Astrocyte (in vitro differentiated cells and primary cell): ENCODE data around the gene DPCD. TPM values are rescaled to one million over a fixed set of nuclear protein-coding genes. Genes with fewer than 3 reads are reported as not detected.
A peak's percentile ranks its signal among the peaks of the same experiment; 100 is the strongest.

ENCODE experiments used
- DNase-seq: peaks from one replicate; pipeline ENCODE4 v3.0.0-alpha.2; 2010; ENCODE audit warnings: low read depth
- FAIRE-seq: peaks from 2 replicates; lab custom pipeline; 2011; peaks lifted over from hg19 to GRCh38; lab: Jason Lieb, UNC
- H2AFZ ChIP-seq: 2 replicates; pipeline ENCODE4 v1.6.0; 2012; ENCODE audit warnings: low read depth, low read length, inconsistent platforms
- H3K27ac ChIP-seq: 2 replicates; pipeline ENCODE4 v1.5.1; 2011; ENCODE audit warnings: low read depth, low read length, inconsistent platforms
- H3K27me3 ChIP-seq: 2 replicates; pipeline ENCODE4 v1.6.0; 2011; ENCODE audit warnings: low read length, inconsistent platforms; ENCODE audit not compliant: insufficient read depth
- H3K36me3 ChIP-seq: 2 replicates; pipeline ENCODE4 v1.5.1; 2011; ENCODE audit warnings: low read length, inconsistent platforms; ENCODE audit not compliant: insufficient read depth
- H3K4me1 ChIP-seq: 2 replicates; pipeline ENCODE4 v1.5.1; 2011; ENCODE audit warnings: low read length, inconsistent platforms; ENCODE audit not compliant: insufficient read depth
- H3K4me2 ChIP-seq: 2 replicates; pipeline ENCODE4 v1.6.0; 2012; ENCODE audit warnings: low read length, inconsistent platforms
- H3K4me3 ChIP-seq: 2 replicates; pipeline ENCODE4 v1.5.1; 2011; ENCODE audit warnings: low read depth, mild to moderate bottlenecking, low read length, inconsistent platforms; ENCODE audit not compliant: insufficient read depth
- H3K79me2 ChIP-seq: 2 replicates; pipeline ENCODE4 v1.6.0; 2012; ENCODE audit warnings: mild to moderate bottlenecking, low read length, inconsistent platforms; ENCODE audit not compliant: insufficient read depth
- H3K9ac ChIP-seq: 2 replicates; pipeline ENCODE4 v1.6.0; 2012; ENCODE audit warnings: mild to moderate bottlenecking, low read length, inconsistent platforms
- H3K9me3 ChIP-seq: 2 replicates; pipeline ENCODE4 v1.5.1; 2012; ENCODE audit warnings: low read depth, mild to moderate bottlenecking, low read length, inconsistent platforms; ENCODE audit not compliant: insufficient read depth
- H4K20me1 ChIP-seq: 2 replicates; pipeline ENCODE4 v1.6.0; 2012; ENCODE audit warnings: low read length, inconsistent platforms; ENCODE audit not compliant: insufficient read depth
- H3K27ac Mint-ChIP-seq: one replicate; pipeline ENCODE4 v1.8.0; 2021; ENCODE audit warnings: mild to moderate bottlenecking, mixed read lengths; ENCODE audit not compliant: unreplicated experiment
- H3K27me3 Mint-ChIP-seq: one replicate; pipeline ENCODE4 v1.8.0; 2021; ENCODE audit warnings: low read depth, mixed read lengths; ENCODE audit not compliant: unreplicated experiment
- H3K36me3 Mint-ChIP-seq: one replicate; pipeline ENCODE4 v1.8.0; 2021; ENCODE audit warnings: low read depth, mixed read lengths; ENCODE audit not compliant: unreplicated experiment
- H3K4me1 Mint-ChIP-seq: one replicate; pipeline ENCODE4 v1.8.0; 2021; ENCODE audit warnings: low read depth, mixed read lengths; ENCODE audit not compliant: unreplicated experiment
- H3K4me3 Mint-ChIP-seq: one replicate; pipeline ENCODE4 v1.8.0; 2021; ENCODE audit warnings: mild to moderate bottlenecking, moderate library complexity, mixed read lengths; ENCODE audit not compliant: unreplicated experiment
- H3K9me3 Mint-ChIP-seq: one replicate; pipeline ENCODE4 v1.8.0; 2021; ENCODE audit warnings: mild to moderate bottlenecking, mixed read lengths; ENCODE audit not compliant: unreplicated experiment
- CTCF ChIP-seq: IDR thresholded peaks from 2 replicates; pipeline ENCODE4 v1.5.1; 2011; ENCODE audit warnings: low read depth, mild to moderate bottlenecking, inconsistent platforms, low read length, moderate library complexity; ENCODE audit not compliant: insufficient read depth
- EZH2 ChIP-seq: IDR thresholded peaks from 2 replicates; pipeline ENCODE4 v1.6.1; 2012; ENCODE audit warnings: mild to moderate bottlenecking, low read length, inconsistent platforms; ENCODE audit not compliant: insufficient read depth
- total RNA-seq: library from RNA; stranded (reverse); gene quantifications from 2 replicates; pipeline ENCODE4 v1.2.1, GENCODE V29; 2021

DPCD gene
- total RNA-seq, 1 donor from 2014 or later, result 39.4 TPM

GRCh38 chr10:101646364-101646763, 58.2 kb downstream of the DPCD start:
- H3K79me2 ChIP-seq, result no peaks in the 10 kb centered on the region
- Mint-ChIP-seq H3K9me3 (peaks cover 3% of the 10 kb centered on the region), H3K27me3 (no peaks in the 10 kb centered on the region), H3K27ac (no peak overlapping the region), H3K36me3 (peaks cover 19% of the 10 kb centered on the region), H3K4me1 (peaks cover 4% of the 10 kb centered on the region), H3K4me3 (no peak overlapping the region)
- H3K9ac ChIP-seq, result no peak overlapping the region
- H3K4me1 ChIP-seq, result no peaks in the 10 kb centered on the region
- DNase-seq (no peak), FAIRE-seq (no peak)
- H2AFZ ChIP-seq, result no peak overlapping the region
- peaks cover 21% of the 10 kb centered on the region for H4K20me1 ChIP-seq
- H3K36me3 ChIP-seq, result no peaks in the 10 kb centered on the region
- no peak overlapping the region for H3K27ac ChIP-seq
- no peak for TF ChIP-seq EZH2
- TF ChIP-seq CTCF, result no peak
- no peaks in the 10 kb centered on the region for H3K27me3 ChIP-seq
- H3K4me3 ChIP-seq, result no peak overlapping the region
- H3K4me2 ChIP-seq, result no peak overlapping the region
- no peaks in the 10 kb centered on the region for H3K9me3 ChIP-seq

- Mint-ChIP-seq H3K9me3 (peaks cover 3% of the 10 kb centered on the region), H3K4me3 (no peak overlapping the region), H3K4me1 (peaks cover 4% of the 10 kb centered on the region), H3K27ac (no peak overlapping the region), H3K27me3 (no peaks in the 10 kb centered on the region), H3K36me3 (peaks cover 21% of the 10 kb centered on the region)
- Histone ChIP-seq H3K4me1 (no peaks in the 10 kb centered on the region), H2AFZ (no peak overlapping the region), H3K79me2 (no peaks in the 10 kb centered on the region), H4K20me1 (peaks cover 21% of the 10 kb centered on the region), H3K27ac (no peak overlapping the region), H3K36me3 (no peaks in the 10 kb centered on the region), H3K9ac (no peak overlapping the region), H3K4me3 (no peak overlapping the region), H3K27me3 (no peaks in the 10 kb centered on the region), H3K4me2 (no peak overlapping the region), H3K9me3 (no peaks in the 10 kb centered on the region)
- TF ChIP-seq CTCF (no peak), EZH2 (no peak)
- FAIRE-seq, result no peak
- DNase-seq, result peak; percentile 3
Observed at GRCh38 chr10:101647255-101647654, 59.1 kb downstream of the DPCD start.

- H3K4me3 Mint-ChIP-seq, result no peak overlapping the region
- H3K36me3 Mint-ChIP-seq, result peaks cover 16% of the 10 kb centered on the region
- Histone ChIP-seq H3K9me3 (no peaks in the 10 kb centered on the region), H3K27me3 (no peaks in the 10 kb centered on the region), H3K9ac (no peak overlapping the region), H4K20me1 (peaks cover 4% of the 10 kb centered on the region), H3K4me2 (no peak overlapping the region), H3K36me3 (no peaks in the 10 kb centered on the region), H2AFZ (no peak overlapping the region), H3K27ac (no peak overlapping the region), H3K79me2 (no peaks in the 10 kb centered on the region), H3K4me3 (no peak overlapping the region), H3K4me1 (no peaks in the 10 kb centered on the region)
- H3K9me3 Mint-ChIP-seq, result peaks cover 3% of the 10 kb centered on the region
- FAIRE-seq (no peak), DNase-seq (no peak)
- TF ChIP-seq EZH2 (no peak), CTCF (no peak)
- no peaks in the 10 kb centered on the region for H3K27me3 Mint-ChIP-seq
- no peak overlapping the region for H3K27ac Mint-ChIP-seq
- peaks cover 4% of the 10 kb centered on the region for H3K4me1 Mint-ChIP-seq
Observed at GRCh38 chr10:101649525-101650085, 61.5 kb downstream of the DPCD start.
